GM23338 (cell line): ENCODE data around the gene MYO7B. TPM values are rescaled to one million over a fixed set of nuclear protein-coding genes. Genes with fewer than 3 reads are reported as not detected.

Experiments
- ATAC-seq: fragments of 200-7000 bp; cut with Tn5 transposase; 3 replicates; pipeline ENCODE4 v1.9.1; 2020
- DNase-seq: peaks from one replicate; pipeline ENCODE4 v3.0.0-alpha.2; 2015; ENCODE audit warnings: low spot score
- H2AFZ ChIP-seq: fragments of 200-600 bp; sonication (generic); 2 replicates; pipeline ENCODE4 v1.8.0; 2016; ENCODE audit warnings: antibody characterized with exemption, mild to moderate bottlenecking, moderate library complexity
- H3F3A ChIP-seq: fragments of 200-600 bp; sonication (generic); replicated peaks from 2 replicates; pipeline ENCODE4 v1.8.0; 2017; ENCODE audit warnings: antibody characterized with exemption, mixed run types, low read depth
- H3K27ac ChIP-seq: fragments of 200-600 bp; sonication (generic); 2 replicates; pipeline ENCODE4 v1.6.1; 2016; ENCODE audit warnings: low read depth
- H3K27me3 ChIP-seq: fragments of 200-600 bp; sonication (generic); 2 replicates; pipeline ENCODE4 v1.8.0; 2016; ENCODE audit warnings: mild to moderate bottlenecking, mixed run types, moderate library complexity; ENCODE audit not compliant: insufficient read depth
- H3K36me3 ChIP-seq: fragments of 200-600 bp; sonication (generic); 2 replicates; pipeline ENCODE4 v1.8.0; 2016; ENCODE audit warnings: mild to moderate bottlenecking; ENCODE audit not compliant: insufficient read depth
- H3K4me1 ChIP-seq: fragments of 200-600 bp; sonication (generic); 2 replicates; pipeline ENCODE4 v1.8.0; 2016; ENCODE audit warnings: mild to moderate bottlenecking, moderate library complexity; ENCODE audit not compliant: insufficient read depth
- H3K4me2 ChIP-seq: fragments of 200-600 bp; sonication (generic); 2 replicates; pipeline ENCODE4 v1.7.1; 2017; ENCODE audit warnings: mixed run types
- H3K4me3 ChIP-seq: fragments of 200-600 bp; sonication (generic); 2 replicates; pipeline ENCODE4 v1.6.1; 2016; ENCODE audit warnings: mixed run types
- H3K79me2 ChIP-seq: fragments of 200-600 bp; sonication (generic); replicated peaks from 2 replicates; pipeline ENCODE4 v1.8.0; 2017; ENCODE audit warnings: mild to moderate bottlenecking; ENCODE audit not compliant: insufficient read depth
- H3K9me2 ChIP-seq: fragments of 200-600 bp; sonication (generic); 2 replicates; pipeline ENCODE4 v1.8.0; 2017; ENCODE audit not compliant: insufficient read depth
- H4K20me1 ChIP-seq: fragments of 200-600 bp; sonication (generic); replicated peaks from 2 replicates; pipeline ENCODE4 v1.8.0; 2017; ENCODE audit warnings: mild to moderate bottlenecking; ENCODE audit not compliant: insufficient read depth
- H3K27ac Mint-ChIP-seq: 2 replicates; pipeline ENCODE4 v1.8.0; 2020; ENCODE audit warnings: inconsistent platforms, mild to moderate bottlenecking, moderate library complexity, mixed read lengths
- H3K27me3 Mint-ChIP-seq: 3 replicates; pipeline ENCODE4 v1.8.0; 2022; ENCODE audit warnings: low read depth, mild to moderate bottlenecking, moderate library complexity, mixed read lengths, inconsistent platforms; ENCODE audit not compliant: insufficient read depth, poor library complexity
- H3K36me3 Mint-ChIP-seq: 3 replicates; pipeline ENCODE4 v1.8.0; 2021; ENCODE audit warnings: low read depth, mild to moderate bottlenecking, inconsistent platforms, moderate library complexity, mixed read lengths
- H3K4me1 Mint-ChIP-seq: 3 replicates; pipeline ENCODE4 v1.8.0; 2020; ENCODE audit warnings: mild to moderate bottlenecking, inconsistent platforms, mixed read lengths
- H3K4me3 Mint-ChIP-seq: 3 replicates; pipeline ENCODE4 v1.8.0; 2021; ENCODE audit warnings: moderate library complexity, mild to moderate bottlenecking, inconsistent platforms, mixed read lengths
- H3K9me3 Mint-ChIP-seq: 3 replicates; pipeline ENCODE4 v1.8.0; 2020; ENCODE audit warnings: moderate library complexity, mild to moderate bottlenecking, inconsistent platforms, mixed read lengths
- CREB1 ChIP-seq: fragments of 250-450 bp; sonication (Bioruptor Pico); IDR thresholded peaks from 2 replicates; pipeline ENCODE4 v1.5.0; 2020; ENCODE audit warnings: low read depth, mild to moderate bottlenecking, moderate library complexity
- EZH2 ChIP-seq: fragments of 200-600 bp; sonication (generic); IDR thresholded peaks from one replicate; pipeline ENCODE4 v1.8.0; 2017; ENCODE audit warnings: antibody characterized with exemption, mild to moderate bottlenecking, low read depth; ENCODE audit not compliant: unreplicated experiment
- EZH2phosphoT487 ChIP-seq: fragments of 200-600 bp; sonication (generic); IDR thresholded peaks from one replicate; pipeline ENCODE4 v1.8.1; 2018; ENCODE audit warnings: antibody characterized with exemption; ENCODE audit not compliant: unreplicated experiment
- NANOG ChIP-seq: IDR thresholded peaks from 2 replicates; pipeline ENCODE4 v1.6.1; 2016; ENCODE audit warnings: antibody characterized with exemption, borderline replicate concordance
- REST ChIP-seq: IDR thresholded peaks from one replicate; pipeline ENCODE4 v1.6.1; 2018; ENCODE audit warnings: antibody characterized with exemption; ENCODE audit not compliant: unreplicated experiment
- ZNF114 ChIP-seq: fragments of 250-450 bp; sonication (Bioruptor Pico); IDR thresholded peaks from 2 replicates; pipeline ENCODE4 v1.5.0; 2020; ENCODE audit warnings: mild to moderate bottlenecking, moderate library complexity
- ZNF462 ChIP-seq: fragments of 250-450 bp; sonication (Bioruptor Pico); IDR thresholded peaks from 2 replicates; pipeline ENCODE4 v1.5.0; 2020; ENCODE audit warnings: mild to moderate bottlenecking, moderate library complexity
- polyA plus RNA-seq: library from polyadenylated mRNA; unstranded; fragments of >200 nt; fragmentation: Nextera tagmentation; extraction: Ambion mirVana; gene quantifications from 2 replicates; pipeline ENCODE4 v1.2.1, GENCODE V29; 2016
- total RNA-seq: library from RNA; depleted of rRNA; stranded (reverse); fragments of >200 nt; shearing (Covaris generic); gene quantifications from 2 replicates; pipeline ENCODE4 v1.2.3, GENCODE V29; 2014
- TF ChIP-seq, protein P1 (sequence below): IDR thresholded peaks from 2 replicates; pipeline ENCODE4 v1.6.1; 2016; ENCODE audit warnings: antibody characterized with exemption
- TF ChIP-seq, protein P2 (sequence below), 2 experiments: fragments of 200-600 bp in 1 of 2; sonication (generic) in 1 of 2; conservative IDR thresholded peaks; 2 replicates each; pipeline versions ENCODE4 v1.5.1 to v1.6.1; 2016 to 2017; ENCODE audit warnings: antibody characterized with exemption in 2 of 2, low read depth in 2 of 2, mild to moderate bottlenecking in 2 of 2, moderate library complexity in 1 of 2

The MYO7B gene
- total and polyA plus RNA-seq, 2 experiments from 2014 or later = not detected

- TF ChIP-seq, protein P1, sequence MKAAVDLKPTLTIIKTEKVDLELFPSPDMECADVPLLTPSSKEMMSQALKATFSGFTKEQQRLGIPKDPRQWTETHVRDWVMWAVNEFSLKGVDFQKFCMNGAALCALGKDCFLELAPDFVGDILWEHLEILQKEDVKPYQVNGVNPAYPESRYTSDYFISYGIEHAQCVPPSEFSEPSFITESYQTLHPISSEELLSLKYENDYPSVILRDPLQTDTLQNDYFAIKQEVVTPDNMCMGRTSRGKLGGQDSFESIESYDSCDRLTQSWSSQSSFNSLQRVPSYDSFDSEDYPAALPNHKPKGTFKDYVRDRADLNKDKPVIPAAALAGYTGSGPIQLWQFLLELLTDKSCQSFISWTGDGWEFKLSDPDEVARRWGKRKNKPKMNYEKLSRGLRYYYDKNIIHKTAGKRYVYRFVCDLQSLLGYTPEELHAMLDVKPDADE = no peak
- TF ChIP-seq NANOG (no peak), CREB1 (no peak), EZH2 (no peak), EZH2phosphoT487 (no peak), REST (no peak), ZNF114 (no peak)
Observed at GRCh38 chr2:127517465-127517864, 18.0 kb upstream of the MYO7B start (continued).

DNA sequence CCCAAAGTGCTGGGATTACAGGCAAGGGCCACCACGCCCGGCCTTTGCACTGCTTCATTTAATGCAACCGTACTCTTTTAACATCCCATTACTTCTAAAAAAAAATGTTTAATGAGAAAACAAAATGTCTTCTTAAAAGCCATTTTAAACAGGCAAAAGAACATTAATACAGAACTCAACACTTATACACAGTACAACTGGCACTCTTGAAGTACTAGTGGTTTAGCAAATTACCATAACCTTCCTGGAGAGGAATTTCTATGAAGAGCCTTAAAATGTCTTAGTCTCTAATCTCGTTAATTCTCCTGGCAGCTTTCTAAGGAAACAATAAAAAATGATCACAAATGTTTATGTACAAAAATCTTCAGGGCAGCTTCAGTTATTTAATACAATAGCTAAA lies 15.1 kb upstream of the MYO7B start:
- Histone ChIP-seq H4K20me1 (peaks cover 62% of the 10 kb centered on the region), H3K4me3 (no peak overlapping the region), H3K27ac (peak overlapping the region; percentile 34; the same call in 1 of the 2 replicates), H3K36me3 (peaks cover 25% of the 10 kb centered on the region), H3K4me2 (no peak overlapping the region), H2AFZ (no peak overlapping the region), H3K79me2 (peaks cover 100% of the 10 kb centered on the region), H3K4me1 (peaks cover 13% of the 10 kb centered on the region), H3K27me3 (no peaks in the 10 kb centered on the region), H3K9me2 (no peaks in the 10 kb centered on the region), H3F3A (no peaks in the 10 kb centered on the region)
- ATAC-seq (no peak), DNase-seq (no peak)
- no peak overlapping the region for H3K27ac Mint-ChIP-seq
- peaks cover 2% of the 10 kb centered on the region for H3K27me3 Mint-ChIP-seq
- no peak overlapping the region for H3K4me3 Mint-ChIP-seq
- H3K9me3 Mint-ChIP-seq = no peaks in the 10 kb centered on the region
- H3K4me1 Mint-ChIP-seq = peaks cover 12% of the 10 kb centered on the region
- TF ChIP-seq REST = no peak
- TF ChIP-seq, protein P2, sequence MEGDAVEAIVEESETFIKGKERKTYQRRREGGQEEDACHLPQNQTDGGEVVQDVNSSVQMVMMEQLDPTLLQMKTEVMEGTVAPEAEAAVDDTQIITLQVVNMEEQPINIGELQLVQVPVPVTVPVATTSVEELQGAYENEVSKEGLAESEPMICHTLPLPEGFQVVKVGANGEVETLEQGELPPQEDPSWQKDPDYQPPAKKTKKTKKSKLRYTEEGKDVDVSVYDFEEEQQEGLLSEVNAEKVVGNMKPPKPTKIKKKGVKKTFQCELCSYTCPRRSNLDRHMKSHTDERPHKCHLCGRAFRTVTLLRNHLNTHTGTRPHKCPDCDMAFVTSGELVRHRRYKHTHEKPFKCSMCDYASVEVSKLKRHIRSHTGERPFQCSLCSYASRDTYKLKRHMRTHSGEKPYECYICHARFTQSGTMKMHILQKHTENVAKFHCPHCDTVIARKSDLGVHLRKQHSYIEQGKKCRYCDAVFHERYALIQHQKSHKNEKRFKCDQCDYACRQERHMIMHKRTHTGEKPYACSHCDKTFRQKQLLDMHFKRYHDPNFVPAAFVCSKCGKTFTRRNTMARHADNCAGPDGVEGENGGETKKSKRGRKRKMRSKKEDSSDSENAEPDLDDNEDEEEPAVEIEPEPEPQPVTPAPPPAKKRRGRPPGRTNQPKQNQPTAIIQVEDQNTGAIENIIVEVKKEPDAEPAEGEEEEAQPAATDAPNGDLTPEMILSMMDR (conservative IDR thresholded peaks at IDR 0.05; ENCODE audit: low read depth in 2 of 2) = no peak
- no peak for TF ChIP-seq ZNF462 (CRISPR knock-in tag)
- H3K36me3 Mint-ChIP-seq = peaks cover 54% of the 10 kb centered on the region
